ENCODE data around the gene DRD1. TPM values are rescaled to one million over a fixed set of nuclear protein-coding genes. Genes with fewer than 3 reads are reported as not detected.

The DRD1 gene
- polyA plus RNA-seq, 1 experiment = not detected

DNA sequence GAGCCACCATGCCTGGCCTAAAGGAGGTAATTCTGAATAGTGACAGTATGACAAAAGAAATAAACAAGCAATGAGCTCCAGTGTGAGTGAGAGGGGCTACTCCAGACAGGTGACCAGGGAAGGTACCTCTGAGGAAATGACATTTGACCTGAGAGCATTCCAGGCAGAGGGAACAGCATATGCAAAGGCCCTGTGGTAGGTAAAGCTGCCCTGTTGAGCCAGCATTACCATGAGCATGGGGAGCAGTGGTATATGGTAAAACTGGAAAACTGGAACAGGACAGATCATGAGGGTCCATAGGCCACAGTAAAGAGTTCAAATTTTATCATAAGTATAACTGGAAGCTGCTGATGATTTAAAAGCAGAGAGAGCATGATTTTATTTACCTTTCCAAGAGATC is 28.4 kb upstream of the DRD1 start:
- peaks cover 3% of the 10 kb centered on the region for H3K27me3 ChIP-seq (ENCODE audit: control insufficient read depth, insufficient read depth, low read length)
- ChIA-PET CTCF (no interaction called here), POLR2A (no interaction called here)
- no peak for TF ChIP-seq CTCF (IDR thresholded peaks at IDR 0.05; ENCODE audit: insufficient read depth, low read depth, low read length)
- H3K4me3 ChIP-seq (ENCODE audit: low read depth, low read length) = no peak overlapping the region
- H3K36me3 ChIP-seq (ENCODE audit: control insufficient read depth, insufficient read depth, low read length) = no peaks in the 10 kb centered on the region
- no peak for DNase-seq (ENCODE audit: low read depth)

- ChIA-PET CTCF (no interaction called here), POLR2A (no interaction called here)
- DNase-seq (ENCODE audit: low read depth) = no peak
- H3K36me3 ChIP-seq (ENCODE audit: control insufficient read depth, insufficient read depth, low read length) = no peaks in the 10 kb centered on the region
- no peak for TF ChIP-seq CTCF (IDR thresholded peaks at IDR 0.05; ENCODE audit: insufficient read depth, low read depth, low read length)
- no peak overlapping the region for H3K4me3 ChIP-seq (ENCODE audit: low read depth, low read length)
- H3K27me3 ChIP-seq (ENCODE audit: control insufficient read depth, insufficient read depth, low read length) = peaks cover 5% of the 10 kb centered on the region
Measured at GRCh38 chr5:175471628-175472027, 27.6 kb upstream of the DRD1 start.

GRCh38 chr5:175471196-175471595 is 27.2 kb upstream of the DRD1 start:
- Histone ChIP-seq H3K27me3 (ENCODE audit: control insufficient read depth, insufficient read depth, low read length) (peaks cover 5% of the 10 kb centered on the region), H3K4me3 (ENCODE audit: low read depth, low read length) (no peak overlapping the region), H3K36me3 (ENCODE audit: control insufficient read depth, insufficient read depth, low read length) (no peaks in the 10 kb centered on the region)
- POLR2A ChIA-PET = no interaction called here
- CTCF ChIA-PET = no interaction called here
- DNase-seq (ENCODE audit: low read depth) = no peak
- TF ChIP-seq CTCF (IDR thresholded peaks at IDR 0.05; ENCODE audit: insufficient read depth, low read depth, low read length) = no peak

- CTCF ChIA-PET = no interaction called here
- Histone ChIP-seq H3K4me3 (ENCODE audit: low read depth, low read length) (no peak overlapping the region), H3K27me3 (ENCODE audit: control insufficient read depth, insufficient read depth, low read length) (peaks cover 5% of the 10 kb centered on the region), H3K36me3 (ENCODE audit: control insufficient read depth, insufficient read depth, low read length) (no peaks in the 10 kb centered on the region)
- no peak for TF ChIP-seq CTCF (IDR thresholded peaks at IDR 0.05; ENCODE audit: insufficient read depth, low read depth, low read length)
- POLR2A ChIA-PET = no interaction called here
- DNase-seq (ENCODE audit: low read depth) = no peak
Measured at GRCh38 chr5:175470781-175471180, 26.8 kb upstream of the DRD1 start.

- Histone ChIP-seq H3K27me3 (ENCODE audit: control insufficient read depth, insufficient read depth, low read length) (peaks cover 5% of the 10 kb centered on the region), H3K4me3 (ENCODE audit: low read depth, low read length) (no peak overlapping the region), H3K36me3 (ENCODE audit: control insufficient read depth, insufficient read depth, low read length) (no peaks in the 10 kb centered on the region)
- ChIA-PET POLR2A (no interaction called here), CTCF (no interaction called here)
- no peak for DNase-seq (ENCODE audit: low read depth)
- no peak for TF ChIP-seq CTCF (IDR thresholded peaks at IDR 0.05; ENCODE audit: insufficient read depth, low read depth, low read length)
Measured at GRCh38 chr5:175469916-175470315, 25.9 kb upstream of the DRD1 start.
